ENCODE results near the gene TMEM123.

TMEM123 gene

GRCh38 chr11:102364991-102365390, 87.6 kb downstream of the TMEM123 start:
- TF ChIP-seq TAF1 (IDR thresholded peaks at IDR 0.05; ENCODE audit: borderline replicate concordance, insufficient read depth, low read length) (no peak), FOXP2 (optimal IDR thresholded peaks at IDR 0.05; ENCODE audit: borderline replicate concordance, extremely low read depth, extremely low read length, insufficient read depth) (no peak), SIN3A (IDR thresholded peaks at IDR 0.05; ENCODE audit: borderline replicate concordance, insufficient read depth, low read length) (no peak), REST (IDR thresholded peaks at IDR 0.05; ENCODE audit: insufficient read depth in 1 of 2, low read depth in 2 of 2, low read length in 2 of 2) (no peak), POLR2AphosphoS5 (IDR thresholded peaks at IDR 0.05; ENCODE audit: low read depth, low read length) (no peak)

DNA sequence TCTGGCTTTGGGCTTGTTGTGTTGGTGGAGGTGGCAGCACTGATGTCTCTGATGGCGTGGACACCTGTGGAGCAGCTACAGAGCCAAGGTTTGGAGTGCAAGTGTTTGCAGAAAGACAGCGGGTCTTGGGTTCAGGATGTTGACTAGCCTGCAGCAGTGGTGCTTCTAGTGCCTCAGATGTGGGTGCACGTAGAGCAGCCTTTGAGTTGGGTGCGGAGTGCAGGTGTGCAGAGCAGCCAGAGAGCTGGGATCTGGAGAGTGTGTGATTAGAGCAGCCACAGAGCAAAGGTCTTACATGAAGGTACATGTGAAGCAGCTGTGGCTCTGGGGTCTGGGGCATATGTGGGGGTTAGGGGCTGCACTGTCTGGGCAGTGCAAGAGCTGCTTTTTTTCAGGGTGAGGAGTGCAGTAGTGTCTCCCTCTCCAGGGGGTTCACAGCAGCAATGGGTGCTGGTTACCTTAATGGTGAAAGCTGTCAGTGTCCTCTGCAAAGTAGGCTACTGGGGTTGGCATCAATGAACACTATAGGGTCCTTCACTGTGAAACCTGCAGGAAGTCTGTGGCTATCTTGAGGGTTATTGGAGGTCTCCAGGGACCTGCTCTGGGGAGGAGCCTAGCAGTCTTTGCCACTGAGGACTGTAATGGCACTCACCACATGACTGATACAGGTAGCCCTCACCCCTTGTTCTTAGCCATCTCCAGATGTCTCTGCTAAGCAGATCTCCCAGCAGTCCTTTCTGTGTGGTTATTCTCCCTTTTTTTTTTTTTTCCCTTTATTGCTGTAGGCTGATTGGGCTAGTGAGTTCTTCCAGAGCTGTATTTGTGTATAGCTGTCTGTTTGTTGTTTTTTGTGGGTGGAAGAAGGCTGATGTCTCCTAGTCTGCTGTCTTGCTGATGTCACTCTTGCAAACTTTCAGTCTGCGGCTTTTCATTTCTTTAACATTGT, 91.2 kb downstream of the TMEM123 start:
- TF ChIP-seq TAF1 (IDR thresholded peaks at IDR 0.05; ENCODE audit: borderline replicate concordance, insufficient read depth, low read length) (no peak), POLR2AphosphoS5 (IDR thresholded peaks at IDR 0.05; ENCODE audit: low read depth, low read length) (no peak), REST (IDR thresholded peaks at IDR 0.05; ENCODE audit: insufficient read depth in 1 of 2, low read depth in 2 of 2, low read length in 2 of 2) (no peak), FOXP2 (optimal IDR thresholded peaks at IDR 0.05; ENCODE audit: borderline replicate concordance, extremely low read depth, extremely low read length, insufficient read depth) (no peak), SIN3A (IDR thresholded peaks at IDR 0.05; ENCODE audit: borderline replicate concordance, insufficient read depth, low read length) (no peak)

DNA sequence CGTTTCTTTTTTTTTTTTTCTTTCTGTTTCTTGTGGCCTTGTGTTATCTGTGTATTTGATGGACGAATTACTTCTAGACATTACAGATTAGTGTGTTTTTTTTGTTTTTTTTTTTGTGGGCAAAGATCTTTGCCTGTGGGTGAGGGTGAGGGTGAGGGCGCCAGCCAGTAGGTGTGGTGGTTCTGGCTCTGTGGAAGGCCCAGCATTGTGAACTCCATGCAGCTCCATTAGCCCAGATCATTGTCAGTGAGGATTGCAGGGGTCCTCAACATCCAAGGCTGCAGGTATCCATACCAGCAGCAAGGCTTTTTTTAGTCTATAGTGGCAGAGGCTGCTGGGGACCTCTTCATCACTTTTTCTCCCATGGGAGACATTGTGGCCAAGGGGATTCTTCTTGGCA, 91.9 kb downstream of the TMEM123 start:
- TF ChIP-seq FOXP2 (optimal IDR thresholded peaks at IDR 0.05; ENCODE audit: borderline replicate concordance, extremely low read depth, extremely low read length, insufficient read depth), result no peak

DNA sequence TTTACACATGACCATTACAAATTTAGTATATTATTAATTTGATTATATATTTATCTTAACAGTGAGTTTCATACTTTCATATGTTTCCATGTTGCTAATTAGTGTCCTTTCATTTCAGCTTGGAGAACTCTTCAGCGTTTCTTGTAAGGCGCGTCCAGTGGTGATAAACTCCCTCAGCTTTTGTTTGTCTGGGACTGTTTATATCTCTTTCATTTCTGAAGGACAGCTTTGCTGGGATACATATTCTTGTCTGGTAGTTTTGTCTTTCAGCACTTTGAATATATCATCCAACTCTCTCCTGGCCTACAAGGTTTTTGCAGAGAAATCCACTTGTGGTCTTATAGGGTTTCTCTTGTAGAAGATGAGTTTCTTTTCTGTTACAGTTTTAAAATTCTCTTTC, 93.2 kb downstream of the TMEM123 start:
- TF ChIP-seq FOXP2 (optimal IDR thresholded peaks at IDR 0.05; ENCODE audit: borderline replicate concordance, extremely low read depth, extremely low read length, insufficient read depth) (no peak), POLR2AphosphoS5 (IDR thresholded peaks at IDR 0.05; ENCODE audit: low read depth, low read length) (no peak), SIN3A (IDR thresholded peaks at IDR 0.05; ENCODE audit: borderline replicate concordance, insufficient read depth, low read length) (no peak), TAF1 (IDR thresholded peaks at IDR 0.05; ENCODE audit: borderline replicate concordance, insufficient read depth, low read length) (no peak), REST (IDR thresholded peaks at IDR 0.05; ENCODE audit: insufficient read depth in 1 of 2, low read depth in 2 of 2, low read length in 2 of 2) (no peak)

DNA sequence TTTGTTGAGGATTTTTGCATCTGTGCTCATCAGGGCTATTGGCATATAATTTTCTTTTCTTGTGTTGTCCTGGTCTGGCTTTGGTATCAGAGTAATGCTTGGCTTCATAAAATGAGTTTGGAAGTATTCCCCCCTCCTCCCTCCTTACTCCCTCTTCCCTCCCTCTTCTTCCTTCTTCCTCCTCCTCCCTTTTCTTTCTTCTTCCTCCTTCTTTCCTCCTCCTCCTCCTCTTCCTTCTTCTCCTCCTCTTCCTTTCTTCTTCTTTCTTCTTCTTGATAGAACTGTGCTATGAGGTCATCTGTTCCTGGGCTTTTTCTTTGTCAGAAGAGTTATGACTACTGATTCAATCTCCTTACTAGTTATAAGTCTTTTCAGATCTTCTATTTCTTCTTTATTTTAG, 95.4 kb downstream of the TMEM123 start:
- TF ChIP-seq TAF1 (IDR thresholded peaks at IDR 0.05; ENCODE audit: borderline replicate concordance, insufficient read depth, low read length) (no peak), REST (IDR thresholded peaks at IDR 0.05; ENCODE audit: insufficient read depth in 1 of 2, low read depth in 2 of 2, low read length in 2 of 2) (no peak), SIN3A (IDR thresholded peaks at IDR 0.05; ENCODE audit: borderline replicate concordance, insufficient read depth, low read length) (no peak), FOXP2 (optimal IDR thresholded peaks at IDR 0.05; ENCODE audit: borderline replicate concordance, extremely low read depth, extremely low read length, insufficient read depth) (no peak), POLR2AphosphoS5 (IDR thresholded peaks at IDR 0.05; ENCODE audit: low read depth, low read length) (no peak)
